DOHH2 (cell line): Measurements from ENCODE around the gene KRT9.

Source experiments
- H3F3A ChIP-seq: fragments of 200-600 bp; sonication (generic), shearing (Covaris generic); 2 replicates; pipeline ENCODE4 v1.6.0; 2016; ENCODE audit warnings: antibody characterized with exemption, mild to moderate bottlenecking; ENCODE audit not compliant: control insufficient read depth, insufficient read depth
- H3K27ac ChIP-seq: fragments of 200-600 bp; sonication (generic); 2 replicates; pipeline ENCODE4 v1.5.1; 2014; ENCODE audit warnings: low read depth, mild to moderate bottlenecking, low read length, moderate library complexity
- H3K27me3 ChIP-seq: fragments of 200-600 bp; sonication (generic); 2 replicates; pipeline ENCODE4 v1.6.1; 2014; ENCODE audit warnings: mild to moderate bottlenecking, low read length, mixed read lengths; ENCODE audit not compliant: control insufficient read depth
- H3K36me3 ChIP-seq: fragments of 200-600 bp; sonication (generic); 2 replicates; pipeline ENCODE4 v1.6.1; 2014; ENCODE audit warnings: mild to moderate bottlenecking, low read length, moderate library complexity, mixed read lengths; ENCODE audit not compliant: control insufficient read depth
- H3K4me1 ChIP-seq: fragments of 200-600 bp; sonication (generic); 2 replicates; pipeline ENCODE4 v1.6.1; 2014; ENCODE audit warnings: mild to moderate bottlenecking, low read length, mixed read lengths; ENCODE audit not compliant: control insufficient read depth
- H3K4me2 ChIP-seq: fragments of 200-600 bp; sonication (generic); 2 replicates; pipeline ENCODE4 v1.6.0; 2014; ENCODE audit warnings: mild to moderate bottlenecking, low read length, moderate library complexity
- H3K4me3 ChIP-seq: fragments of 200-600 bp; sonication (generic); 2 replicates; pipeline ENCODE4 v1.5.1; 2014; ENCODE audit warnings: mild to moderate bottlenecking, low read length, mixed read lengths
- H3K79me2 ChIP-seq: fragments of 200-600 bp; sonication (generic); 2 replicates; pipeline ENCODE4 v1.6.1; 2014; ENCODE audit warnings: mild to moderate bottlenecking, low read length, mixed read lengths; ENCODE audit not compliant: control insufficient read depth
- H3K9me2 ChIP-seq: fragments of 200-600 bp; sonication (generic); replicated peaks from 2 replicates; pipeline ENCODE4 v1.6.1; 2014; ENCODE audit warnings: mild to moderate bottlenecking, low read length, mixed read lengths; ENCODE audit not compliant: control insufficient read depth
- H3K9me3 ChIP-seq: fragments of 200-600 bp; sonication (generic); 2 replicates; pipeline ENCODE4 v1.6.1; 2014; ENCODE audit warnings: antibody characterized with exemption, low read length, mixed read lengths; ENCODE audit not compliant: control insufficient read depth, insufficient read depth
- H4K20me1 ChIP-seq: fragments of 200-600 bp; sonication (generic); 2 replicates; pipeline ENCODE4 v1.6.0; 2014; ENCODE audit warnings: low read depth, mild to moderate bottlenecking, antibody characterized with exemption, low read length, moderate library complexity; ENCODE audit not compliant: control insufficient read depth, insufficient read depth
- CTCF ChIP-seq: fragments of 200-600 bp; sonication (generic); IDR thresholded peaks from one replicate; pipeline ENCODE4 v1.5.1; 2014; ENCODE audit warnings: antibody characterized with exemption, mild to moderate bottlenecking, low read depth, low read length; ENCODE audit not compliant: poor library complexity, severe bottlenecking
- EZH2phosphoT487 ChIP-seq: fragments of 200-600 bp; sonication (generic); IDR thresholded peaks from 2 replicates; pipeline ENCODE4 v1.6.1; 2017; ENCODE audit warnings: borderline replicate concordance, mild to moderate bottlenecking, antibody characterized with exemption, low read length, moderate library complexity, mixed read lengths

Gene KRT9

GRCh38 chr17:41521574-41522261, 50.1 kb downstream of the KRT9 start:
- no peaks in the 10 kb centered on the region for H3K4me1 ChIP-seq
- no peaks in the 10 kb centered on the region for H3F3A ChIP-seq
- H3K9me3 ChIP-seq, result no peaks in the 10 kb centered on the region
- H3K36me3 ChIP-seq, result no peaks in the 10 kb centered on the region
- no peak overlapping the region for H3K27ac ChIP-seq
- no peaks in the 10 kb centered on the region for H3K79me2 ChIP-seq
- H3K27me3 ChIP-seq, result no peaks in the 10 kb centered on the region
- no peak for TF ChIP-seq CTCF
- H3K4me2 ChIP-seq, result no peak overlapping the region
- no peaks in the 10 kb centered on the region for H3K9me2 ChIP-seq
- no peak overlapping the region for H3K4me3 ChIP-seq
- H4K20me1 ChIP-seq, result no peaks in the 10 kb centered on the region

- no peaks in the 10 kb centered on the region for H3F3A ChIP-seq
- no peaks in the 10 kb centered on the region for H3K9me2 ChIP-seq
- H3K27ac ChIP-seq, result no peak overlapping the region
- H3K4me2 ChIP-seq, result no peak overlapping the region
- TF ChIP-seq CTCF, result no peak
- TF ChIP-seq EZH2phosphoT487, result no peak
- no peaks in the 10 kb centered on the region for H3K79me2 ChIP-seq
- H3K9me3 ChIP-seq, result no peaks in the 10 kb centered on the region
- no peaks in the 10 kb centered on the region for H3K36me3 ChIP-seq
- H3K4me1 ChIP-seq, result no peaks in the 10 kb centered on the region
- no peaks in the 10 kb centered on the region for H3K27me3 ChIP-seq
- H3K4me3 ChIP-seq, result no peak overlapping the region
- H4K20me1 ChIP-seq, result no peaks in the 10 kb centered on the region
These were observed 50.9 kb downstream of the KRT9 start for GRCh38 chr17:41520821-41521521.

GRCh38 chr17:41519501-41520224, 52.2 kb downstream of the KRT9 start:
- H3K9me2 ChIP-seq, result no peaks in the 10 kb centered on the region
- no peaks in the 10 kb centered on the region for H3F3A ChIP-seq
- H3K27ac ChIP-seq, result no peak overlapping the region
- TF ChIP-seq EZH2phosphoT487 (no peak), CTCF (no peak)
- H3K4me3 ChIP-seq, result no peak overlapping the region
- no peaks in the 10 kb centered on the region for H3K4me1 ChIP-seq
- H3K27me3 ChIP-seq, result no peaks in the 10 kb centered on the region
- no peaks in the 10 kb centered on the region for H3K36me3 ChIP-seq
- no peak overlapping the region for H3K4me2 ChIP-seq
- no peaks in the 10 kb centered on the region for H4K20me1 ChIP-seq
- H3K9me3 ChIP-seq, result no peaks in the 10 kb centered on the region
- H3K79me2 ChIP-seq, result no peaks in the 10 kb centered on the region
